Natural killer cell (primary cell): ENCODE data around the gene ULK4. TPM values are rescaled to one million over a fixed set of nuclear protein-coding genes. Genes with fewer than 3 reads are reported as not detected.
A peak's percentile ranks its signal among the peaks of the same experiment; 100 is the strongest.

Source experiments
- ATAC-seq, 3 donors: fragments of 150-1000 bp in 2 of 3; fragments of 200-7000 bp in 1 of 3; cut with Tn5 transposase; 1 replicate in 1 of 3; 2 replicates in 2 of 3; pipeline ENCODE4 v1.10.0; 2021; ENCODE audit warnings: mild to moderate bottlenecking in 2 of 3, moderate library complexity in 2 of 3
- DNase-seq, 2 donors: peaks; one replicate each; pipeline versions ENCODE4 v3.0.0 to v3.0.0-alpha.2; 2013 to 2021; ENCODE audit warnings: mixed read lengths in 1 of 2
- H3K27ac ChIP-seq: one replicate; pipeline ENCODE4 v1.5.1; 2013; ENCODE audit warnings: mild to moderate bottlenecking, low read length
- H3K27me3 ChIP-seq: one replicate; pipeline ENCODE4 v1.6.1; 2013; ENCODE audit warnings: low read length; ENCODE audit not compliant: control insufficient read depth, insufficient read depth
- H3K36me3 ChIP-seq: one replicate; pipeline ENCODE4 v1.6.1; 2013; ENCODE audit warnings: low read length; ENCODE audit not compliant: control insufficient read depth, insufficient read depth
- H3K4me1 ChIP-seq: one replicate; pipeline ENCODE4 v1.6.1; 2013; ENCODE audit warnings: low read length; ENCODE audit not compliant: control insufficient read depth, insufficient read depth
- H3K4me3 ChIP-seq: one replicate; pipeline ENCODE4 v1.5.1; 2013; ENCODE audit warnings: low read length
- H3K9me3 ChIP-seq: one replicate; pipeline ENCODE4 v1.6.1; 2013; ENCODE audit warnings: low read length; ENCODE audit not compliant: control insufficient read depth, insufficient read depth
- H3K27ac Mint-ChIP-seq, 2 donors: one replicate each; pipeline ENCODE4 v1.8.0; 2022; ENCODE audit warnings: mild to moderate bottlenecking in 2 of 2, mixed read lengths in 2 of 2, moderate library complexity in 1 of 2
- H3K27me3 Mint-ChIP-seq, 2 donors: one replicate each; pipeline ENCODE4 v1.8.0; 2022; ENCODE audit warnings: low read depth in 2 of 2, mixed read lengths in 2 of 2
- H3K36me3 Mint-ChIP-seq: one replicate; pipeline ENCODE4 v1.8.0; 2022; ENCODE audit warnings: mixed read lengths
- H3K4me1 Mint-ChIP-seq, 2 donors: one replicate each; pipeline ENCODE4 v1.8.0; 2022; ENCODE audit warnings: mixed read lengths in 2 of 2
- H3K4me3 Mint-ChIP-seq: one replicate; pipeline ENCODE4 v1.8.0; 2022; ENCODE audit warnings: mild to moderate bottlenecking, moderate library complexity, mixed read lengths
- H3K9me3 Mint-ChIP-seq, 2 donors: one replicate each; pipeline ENCODE4 v1.8.0; 2022; ENCODE audit warnings: mixed read lengths in 2 of 2
- WGBS: methylation state at CpG from one replicate; pipeline ENCODE4 v1.1.7; 2013; ENCODE audit warnings: missing lambda C conversion rate; ENCODE audit not compliant: insufficient coverage; 5-methylcytosine and 5-hydroxymethylcytosine counted together
- intact Hi-C: fragments of 100-400 bp; cut with micrococcal nuclease; formaldehyde crosslinking; loops from one replicate; pipeline ENCODE4 v1.14.2; 2022
- total RNA-seq, 4 donors: library from RNA; stranded (reverse); fragments of 120-200 nt in 1 of 4; gene quantifications; one replicate each; pipeline versions ENCODE4 v1.2.3 to v1.2.4, GENCODE V29; 2013 to 2022
- TF ChIP-seq, protein P1 (sequence below): fragments of 200-600 bp; IDR thresholded peaks from one replicate; pipeline ENCODE4 v1.8.0; 2022; ENCODE audit warnings: antibody characterized with exemption

ULK4 gene
- total RNA-seq, 3 donors from 2014 or later (not counting 1 experiment from before 2014, with no cell fraction given) = 19.2 to 25.7 (median 21.2) TPM

DNA sequence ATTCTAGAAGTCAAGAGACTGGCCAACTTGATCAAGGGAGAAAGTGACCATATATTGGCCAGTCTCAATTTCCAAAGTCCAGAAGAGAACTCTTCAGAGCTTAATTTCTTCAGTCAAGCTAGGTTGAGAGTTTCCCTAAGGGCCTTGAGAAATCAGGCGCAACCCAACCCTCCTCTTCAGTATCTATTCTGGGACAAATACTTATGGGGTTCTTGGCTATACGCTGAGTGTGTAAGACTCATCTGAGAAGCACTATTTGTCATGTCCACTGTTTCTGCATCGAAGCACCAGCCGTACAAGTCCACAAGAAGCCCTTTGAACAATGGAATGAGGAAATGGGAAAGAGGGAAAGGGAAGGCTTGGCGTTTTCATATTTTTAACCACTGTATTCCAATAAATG is 383.1 kb downstream of the ULK4 start:
- no peak for DNase-seq
- Histone ChIP-seq H3K4me1 (no peaks in the 10 kb centered on the region), H3K36me3 (no peaks in the 10 kb centered on the region), H3K9me3 (no peaks in the 10 kb centered on the region), H3K4me3 (no peak overlapping the region), H3K27ac (no peak overlapping the region), H3K27me3 (no peaks in the 10 kb centered on the region)
- H3K36me3 Mint-ChIP-seq = no peaks in the 10 kb centered on the region
- ATAC-seq = no peak
- H3K4me1 Mint-ChIP-seq = no peaks in the 10 kb centered on the region
- TF ChIP-seq, protein P1, sequence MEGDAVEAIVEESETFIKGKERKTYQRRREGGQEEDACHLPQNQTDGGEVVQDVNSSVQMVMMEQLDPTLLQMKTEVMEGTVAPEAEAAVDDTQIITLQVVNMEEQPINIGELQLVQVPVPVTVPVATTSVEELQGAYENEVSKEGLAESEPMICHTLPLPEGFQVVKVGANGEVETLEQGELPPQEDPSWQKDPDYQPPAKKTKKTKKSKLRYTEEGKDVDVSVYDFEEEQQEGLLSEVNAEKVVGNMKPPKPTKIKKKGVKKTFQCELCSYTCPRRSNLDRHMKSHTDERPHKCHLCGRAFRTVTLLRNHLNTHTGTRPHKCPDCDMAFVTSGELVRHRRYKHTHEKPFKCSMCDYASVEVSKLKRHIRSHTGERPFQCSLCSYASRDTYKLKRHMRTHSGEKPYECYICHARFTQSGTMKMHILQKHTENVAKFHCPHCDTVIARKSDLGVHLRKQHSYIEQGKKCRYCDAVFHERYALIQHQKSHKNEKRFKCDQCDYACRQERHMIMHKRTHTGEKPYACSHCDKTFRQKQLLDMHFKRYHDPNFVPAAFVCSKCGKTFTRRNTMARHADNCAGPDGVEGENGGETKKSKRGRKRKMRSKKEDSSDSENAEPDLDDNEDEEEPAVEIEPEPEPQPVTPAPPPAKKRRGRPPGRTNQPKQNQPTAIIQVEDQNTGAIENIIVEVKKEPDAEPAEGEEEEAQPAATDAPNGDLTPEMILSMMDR = no peak
- no peak overlapping the region for H3K27ac Mint-ChIP-seq
- intact Hi-C loops = no loop called here
- H3K9me3 Mint-ChIP-seq = no peaks in the 10 kb centered on the region
- WGBS = 97% methylated on average over 4 of the region's 5 CpGs
- no peak overlapping the region for H3K4me3 Mint-ChIP-seq
- no peaks in the 10 kb centered on the region for H3K27me3 Mint-ChIP-seq

DNA sequence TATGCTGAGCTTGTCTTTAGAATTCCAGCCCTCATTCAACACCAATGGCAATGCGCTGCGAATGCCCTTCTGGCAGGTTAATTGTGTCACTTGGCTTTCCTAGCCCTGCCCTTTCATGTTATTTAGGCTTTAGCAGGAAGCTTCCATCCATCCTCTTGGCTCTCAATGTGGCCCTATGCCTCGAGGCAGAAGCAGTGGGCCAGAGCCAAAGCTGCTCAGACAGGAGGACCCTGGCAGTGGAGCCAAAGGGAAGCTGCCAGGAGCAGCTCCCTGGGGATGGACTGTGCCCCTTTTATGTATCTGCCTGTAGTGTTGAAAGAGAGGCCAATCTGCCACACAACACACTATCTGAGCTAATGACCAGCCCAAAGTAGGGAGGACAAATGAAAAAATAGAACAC is 386.2 kb downstream of the ULK4 start:
- Mint-ChIP-seq H3K36me3 (no peaks in the 10 kb centered on the region), H3K4me1 (peaks cover 0 to 6% of the 10 kb centered on the region in 2 donors), H3K9me3 (no peaks in the 10 kb centered on the region), H3K4me3 (no peak overlapping the region), H3K27me3 (no peaks in the 10 kb centered on the region), H3K27ac (no peak overlapping the region)
- H3K9me3 ChIP-seq = no peaks in the 10 kb centered on the region
- H3K27ac ChIP-seq = no peak overlapping the region
- no peaks in the 10 kb centered on the region for H3K4me1 ChIP-seq
- H3K27me3 ChIP-seq = no peaks in the 10 kb centered on the region
- no peak for DNase-seq
- TF ChIP-seq, protein P1 = no peak
- H3K4me3 ChIP-seq = no peak overlapping the region
- 93% methylated on average over 3 of the region's 3 CpGs for WGBS
- no peak for ATAC-seq
- no peaks in the 10 kb centered on the region for H3K36me3 ChIP-seq
- intact Hi-C loops = no loop called here

DNA sequence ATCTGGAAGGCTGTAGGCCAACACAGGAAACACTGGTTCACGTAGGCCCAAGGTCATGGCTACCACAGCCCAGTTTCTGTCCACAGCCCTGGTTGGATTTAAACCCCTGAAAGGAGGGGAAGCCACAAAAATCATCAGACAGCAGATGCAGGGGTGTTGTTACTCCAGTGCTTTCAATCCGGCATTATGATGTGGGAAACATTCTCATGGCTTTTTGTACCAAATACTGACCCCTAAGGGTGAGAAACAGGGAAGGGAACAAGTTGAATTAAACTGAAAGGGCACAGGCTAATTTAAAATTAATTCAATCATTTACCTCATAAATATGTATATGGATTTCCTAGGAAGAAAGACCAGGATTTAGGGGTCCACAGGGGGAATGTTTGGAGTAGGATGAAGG is 387.0 kb downstream of the ULK4 start:
- intact Hi-C loops = no loop called here
- H3K4me3 Mint-ChIP-seq = no peak overlapping the region
- DNase-seq (no peak), ATAC-seq (peak in 1 of 3 donors; percentile 21)
- WGBS = 70% methylated on average over 1 of the region's 2 CpGs
- H3K27ac Mint-ChIP-seq = no peak overlapping the region
- H3K9me3 Mint-ChIP-seq = no peaks in the 10 kb centered on the region
- Histone ChIP-seq H3K9me3 (no peaks in the 10 kb centered on the region), H3K27me3 (no peaks in the 10 kb centered on the region), H3K27ac (no peak overlapping the region), H3K36me3 (no peaks in the 10 kb centered on the region), H3K4me3 (no peak overlapping the region), H3K4me1 (no peaks in the 10 kb centered on the region)
- TF ChIP-seq, protein P1 = no peak
- H3K27me3 Mint-ChIP-seq = no peaks in the 10 kb centered on the region
- peaks cover 0 to 6% of the 10 kb centered on the region in 2 donors for H3K4me1 Mint-ChIP-seq
- H3K36me3 Mint-ChIP-seq = no peaks in the 10 kb centered on the region

DNA sequence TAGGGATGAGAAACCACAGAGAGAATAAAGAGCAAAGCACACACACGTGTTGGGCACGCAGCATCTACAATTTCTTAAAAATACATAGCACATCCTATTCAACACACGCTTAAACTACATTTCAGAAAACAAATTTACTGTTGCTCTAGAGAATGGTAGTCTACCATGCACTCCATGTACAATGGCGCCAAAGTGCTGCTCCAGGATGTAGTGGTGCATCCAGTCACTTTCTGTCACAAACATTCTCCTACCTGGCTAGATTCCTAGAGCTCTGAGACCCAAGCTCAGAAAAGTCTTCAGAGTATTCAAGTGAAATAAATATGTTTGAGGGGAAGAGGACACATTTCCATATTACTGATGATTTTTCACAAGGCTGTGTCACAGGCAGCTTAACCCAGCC is 388.3 kb downstream of the ULK4 start:
- Mint-ChIP-seq H3K27me3 (peaks cover 0 to 2% of the 10 kb centered on the region in 2 donors), H3K36me3 (no peaks in the 10 kb centered on the region), H3K4me1 (peaks cover 0 to 6% of the 10 kb centered on the region in 2 donors), H3K27ac (no peak overlapping the region), H3K9me3 (no peaks in the 10 kb centered on the region), H3K4me3 (no peak overlapping the region)
- no peak for DNase-seq
- H3K4me3 ChIP-seq = no peak overlapping the region
- H3K4me1 ChIP-seq = no peaks in the 10 kb centered on the region
- no peaks in the 10 kb centered on the region for H3K36me3 ChIP-seq
- H3K27me3 ChIP-seq = no peaks in the 10 kb centered on the region
- intact Hi-C loops = no loop called here
- TF ChIP-seq, protein P1 = no peak
- ATAC-seq = no peak
- no peak overlapping the region for H3K27ac ChIP-seq
- no peaks in the 10 kb centered on the region for H3K9me3 ChIP-seq
- 100% methylated on average over 4 of the region's 4 CpGs for WGBS
